ENCODE data around the gene DISP2.

Gene DISP2

DNA sequence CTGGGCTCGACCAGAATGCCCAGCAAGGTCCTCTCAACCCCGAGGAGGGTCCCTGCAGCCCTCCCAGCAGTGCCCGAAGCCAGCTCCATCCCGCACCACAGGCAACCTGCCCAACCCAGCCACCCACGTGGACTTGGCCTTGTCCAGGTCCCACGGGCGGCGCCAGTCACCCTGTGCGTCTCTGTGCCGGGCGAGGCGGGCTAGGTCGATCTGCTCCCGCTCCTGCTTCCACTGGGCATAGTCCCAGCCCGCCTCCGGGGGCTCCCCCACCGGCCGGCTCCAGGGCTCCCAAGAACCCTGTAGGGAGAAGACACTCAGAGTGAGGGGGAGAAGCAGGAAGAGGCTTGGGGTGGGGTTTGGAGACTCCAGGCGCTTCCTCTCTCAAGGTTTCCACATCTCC, 20.4 kb upstream of the DISP2 start:
- in situ Hi-C loops (cut with HindIII; ENCODE audit: low sequenced_read_pairs) = no loop called here
- DNase-seq (ENCODE audit: low read depth, low spot score) = no peak
- H3K4me3 ChIP-seq (ENCODE audit: low read depth, low read length) = no peak overlapping the region
- TF ChIP-seq, protein P1, sequence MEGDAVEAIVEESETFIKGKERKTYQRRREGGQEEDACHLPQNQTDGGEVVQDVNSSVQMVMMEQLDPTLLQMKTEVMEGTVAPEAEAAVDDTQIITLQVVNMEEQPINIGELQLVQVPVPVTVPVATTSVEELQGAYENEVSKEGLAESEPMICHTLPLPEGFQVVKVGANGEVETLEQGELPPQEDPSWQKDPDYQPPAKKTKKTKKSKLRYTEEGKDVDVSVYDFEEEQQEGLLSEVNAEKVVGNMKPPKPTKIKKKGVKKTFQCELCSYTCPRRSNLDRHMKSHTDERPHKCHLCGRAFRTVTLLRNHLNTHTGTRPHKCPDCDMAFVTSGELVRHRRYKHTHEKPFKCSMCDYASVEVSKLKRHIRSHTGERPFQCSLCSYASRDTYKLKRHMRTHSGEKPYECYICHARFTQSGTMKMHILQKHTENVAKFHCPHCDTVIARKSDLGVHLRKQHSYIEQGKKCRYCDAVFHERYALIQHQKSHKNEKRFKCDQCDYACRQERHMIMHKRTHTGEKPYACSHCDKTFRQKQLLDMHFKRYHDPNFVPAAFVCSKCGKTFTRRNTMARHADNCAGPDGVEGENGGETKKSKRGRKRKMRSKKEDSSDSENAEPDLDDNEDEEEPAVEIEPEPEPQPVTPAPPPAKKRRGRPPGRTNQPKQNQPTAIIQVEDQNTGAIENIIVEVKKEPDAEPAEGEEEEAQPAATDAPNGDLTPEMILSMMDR (IDR thresholded peaks at IDR 0.05; ENCODE audit: low read depth, low read length) = no peak

DNA sequence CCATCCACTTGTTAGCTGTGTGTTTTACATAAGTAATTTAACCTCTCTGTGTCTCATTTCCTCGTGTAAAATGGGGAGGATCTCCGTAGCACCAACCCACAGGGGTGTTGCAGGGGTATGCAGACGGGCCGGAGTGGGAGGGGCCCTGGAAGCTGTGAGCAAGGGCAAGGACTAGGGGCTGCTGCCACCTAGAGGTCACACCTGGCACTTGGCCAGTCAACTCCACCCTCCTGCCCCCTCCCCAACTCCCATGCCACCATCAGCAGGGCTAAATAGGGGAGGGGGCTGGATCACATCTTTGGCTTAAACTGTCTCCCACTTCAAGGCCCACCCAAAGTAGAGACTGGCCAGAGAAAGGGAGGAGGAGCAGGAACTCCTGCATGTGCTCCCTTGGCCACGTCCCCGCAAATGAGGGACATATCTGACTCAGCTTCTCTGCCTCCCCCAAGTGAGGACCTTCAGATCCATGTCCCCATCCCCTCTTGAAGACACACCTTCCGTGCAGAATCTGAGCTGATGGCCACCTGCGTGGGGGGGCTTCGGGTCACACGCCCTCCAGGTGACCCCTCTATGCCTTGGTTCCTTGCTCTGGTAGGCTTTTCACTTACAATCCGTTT, 19.9 kb upstream of the DISP2 start:
- DNase-seq (ENCODE audit: low read depth, low spot score) = peak; percentile 65
- no peak overlapping the region for H3K4me3 ChIP-seq (ENCODE audit: low read depth, low read length)
- TF ChIP-seq, protein P1 (IDR thresholded peaks at IDR 0.05; ENCODE audit: low read depth, low read length) = peak; percentile 84
- in situ Hi-C loops (cut with HindIII; ENCODE audit: low sequenced_read_pairs) = no loop called here

DNA sequence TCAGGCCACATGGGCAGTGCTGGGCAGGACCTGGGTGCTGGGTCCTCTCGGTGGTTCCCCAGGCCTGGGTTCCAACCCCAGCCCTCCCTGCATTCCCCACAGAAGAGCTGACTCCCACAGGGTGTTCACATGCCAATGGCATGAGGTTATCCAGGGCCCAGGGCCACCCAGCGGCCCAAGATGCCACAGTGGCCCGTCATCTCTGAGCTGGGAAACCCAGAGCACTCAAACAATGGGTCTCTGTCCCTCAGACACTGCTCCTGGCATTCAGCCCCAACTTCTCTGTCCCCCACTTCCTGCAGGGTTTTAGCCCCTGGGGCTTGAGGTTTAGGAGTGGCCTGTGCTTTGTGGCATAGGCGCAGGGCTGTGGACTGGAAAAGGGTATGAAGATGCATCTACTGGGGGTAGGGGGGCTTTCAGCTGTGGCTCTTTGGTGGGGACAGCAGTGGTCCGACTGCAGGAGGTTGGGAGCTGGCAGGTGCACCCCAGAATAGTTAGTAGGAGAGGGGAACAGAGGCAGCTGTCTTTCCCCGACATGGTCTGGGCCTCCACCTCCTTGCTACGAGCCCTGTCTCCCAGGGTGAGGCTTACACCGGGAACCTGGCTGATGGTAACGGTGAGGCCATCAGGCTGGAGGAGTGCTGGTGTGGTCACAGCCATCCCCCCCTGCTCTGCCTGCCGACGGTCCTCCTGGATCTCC, 18.9 kb upstream of the DISP2 start:
- TF ChIP-seq, protein P1 (IDR thresholded peaks at IDR 0.05; ENCODE audit: low read depth, low read length) = no peak
- in situ Hi-C loops (cut with HindIII; ENCODE audit: low sequenced_read_pairs) = no loop called here
- H3K4me3 ChIP-seq (ENCODE audit: low read depth, low read length) = peak overlapping the region; percentile 49
- DNase-seq (ENCODE audit: low read depth, low spot score) = peak; percentile 87

DNA sequence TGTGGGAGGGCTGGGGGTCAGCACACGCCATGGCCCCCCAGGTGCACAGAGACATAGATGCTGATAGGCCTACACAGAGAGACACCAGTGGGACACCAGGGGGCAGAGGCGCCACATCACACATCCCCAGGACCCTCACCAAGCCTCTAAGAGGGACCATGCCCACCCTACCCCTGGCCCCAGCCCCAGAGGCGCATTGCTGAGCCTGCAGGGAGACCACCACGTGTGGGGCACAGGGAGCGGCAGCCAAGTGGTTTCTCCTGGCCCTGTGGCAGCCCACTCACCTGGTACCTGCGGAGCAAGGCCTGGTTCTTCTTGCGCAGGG, 18.4 kb upstream of the DISP2 start:
- no peak for DNase-seq (ENCODE audit: low read depth, low spot score)
- in situ Hi-C loops (cut with HindIII; ENCODE audit: low sequenced_read_pairs) = no loop called here
- H3K4me3 ChIP-seq (ENCODE audit: low read depth, low read length) = peak overlapping the region; percentile 49
- TF ChIP-seq, protein P1 (IDR thresholded peaks at IDR 0.05; ENCODE audit: low read depth, low read length) = peak; percentile 30

DNA sequence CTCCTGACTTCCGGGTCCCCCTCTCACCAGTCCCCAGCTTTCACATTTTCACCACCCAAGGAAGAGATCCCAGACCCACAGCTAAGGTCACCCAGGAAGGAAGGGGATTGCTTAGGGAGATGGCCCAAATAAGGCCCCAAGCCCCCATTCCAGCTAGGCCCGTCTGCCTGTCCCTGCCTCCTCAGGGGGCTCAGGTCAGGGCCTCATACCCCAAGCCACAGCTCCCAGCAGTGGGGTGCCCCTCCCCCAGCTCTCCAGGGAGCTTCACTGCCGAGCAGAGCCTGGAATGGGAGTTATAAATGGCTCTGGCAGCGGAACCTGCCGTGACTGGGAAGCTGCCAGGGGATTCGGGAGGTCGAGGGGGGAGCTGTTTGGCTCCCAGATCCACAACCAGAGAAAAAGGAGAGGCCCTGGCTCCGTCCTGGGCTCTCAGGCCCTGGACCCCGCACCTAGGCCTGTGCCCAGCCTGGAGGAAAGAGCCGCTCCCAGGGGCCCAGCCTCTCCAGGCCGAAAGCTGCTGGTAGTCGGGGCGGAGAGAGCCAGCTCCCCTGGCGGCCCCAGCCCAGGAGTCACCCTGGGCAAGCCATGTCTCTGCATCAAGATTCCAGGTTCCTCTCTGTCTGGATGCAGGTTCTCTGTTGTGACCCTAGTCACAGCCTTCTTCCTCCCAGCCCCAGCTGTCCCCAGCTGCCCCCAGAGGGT, 17.8 kb upstream of the DISP2 start:
- TF ChIP-seq, protein P1 (IDR thresholded peaks at IDR 0.05; ENCODE audit: low read depth, low read length) = no peak
- in situ Hi-C loops (cut with HindIII; ENCODE audit: low sequenced_read_pairs) = no loop called here
- peak; percentile 71 for DNase-seq (ENCODE audit: low read depth, low spot score)
- H3K4me3 ChIP-seq (ENCODE audit: low read depth, low read length) = peak overlapping the region; percentile 49

DNA sequence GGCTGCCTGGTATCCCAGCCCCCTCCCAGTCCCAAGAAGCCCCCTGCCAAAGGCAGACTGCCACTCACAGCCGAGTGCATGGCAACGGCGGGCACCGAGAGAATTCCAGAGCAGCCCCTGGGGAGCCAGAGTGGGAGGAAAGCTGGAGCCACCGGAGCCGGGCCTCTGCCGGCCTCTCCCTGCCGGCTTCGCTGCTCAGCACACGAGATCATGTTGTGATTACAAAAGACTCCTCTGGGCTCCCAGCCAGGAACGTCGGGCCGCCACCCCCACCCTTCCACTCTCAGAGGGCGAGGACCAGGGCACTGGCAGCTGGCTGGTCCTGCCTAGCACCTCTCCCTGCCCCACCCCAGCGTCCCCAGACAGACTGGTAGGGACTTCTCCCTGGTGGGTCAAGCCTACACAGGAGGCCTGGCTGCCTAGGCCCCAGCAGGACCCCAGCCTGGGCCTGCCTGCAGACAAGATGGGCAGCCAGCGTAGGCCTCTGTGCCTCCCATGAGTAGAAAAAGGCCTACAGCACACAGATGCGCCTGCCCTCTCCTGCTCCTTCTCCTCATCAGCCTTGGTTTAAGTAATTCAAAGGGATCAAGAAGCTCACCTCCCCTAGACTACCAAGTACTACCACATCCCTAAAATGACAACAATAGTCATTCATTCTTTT, 17.1 kb upstream of the DISP2 start, which contains the start of gene CCDC9B:
Gene CCDC9B (minus strand): TSS at position 200 of the 661 bp plus-strand sequence. CDS start 120 bp downstream, at position 80.
- H3K4me3 ChIP-seq (ENCODE audit: low read depth, low read length) = peak within 1 kb of the TSS; percentile 49
- in situ Hi-C loops (cut with HindIII; ENCODE audit: low sequenced_read_pairs) = no loop called here
- DNase-seq (ENCODE audit: low read depth, low spot score) = peak; percentile 83
- TF ChIP-seq, protein P1 (IDR thresholded peaks at IDR 0.05; ENCODE audit: low read depth, low read length) = no peak
